Middle frontal gyrus (tissue), 1 donor: ENCODE data around the gene LDLR.
A peak's percentile ranks its signal among the peaks of the same experiment; 100 is the strongest.
"Not testable (repeated sequence)": the region's sequence is repeated elsewhere in the genome, so short reads cannot be mapped to it uniquely, and the experiment has no call there.

Source experiments
- DNase-seq: peaks from one replicate; pipeline ENCODE4 v3.0.0-alpha.2; 2015; ENCODE audit warnings: low spot score; ENCODE audit errors: extremely low spot score

LDLR gene

DNA sequence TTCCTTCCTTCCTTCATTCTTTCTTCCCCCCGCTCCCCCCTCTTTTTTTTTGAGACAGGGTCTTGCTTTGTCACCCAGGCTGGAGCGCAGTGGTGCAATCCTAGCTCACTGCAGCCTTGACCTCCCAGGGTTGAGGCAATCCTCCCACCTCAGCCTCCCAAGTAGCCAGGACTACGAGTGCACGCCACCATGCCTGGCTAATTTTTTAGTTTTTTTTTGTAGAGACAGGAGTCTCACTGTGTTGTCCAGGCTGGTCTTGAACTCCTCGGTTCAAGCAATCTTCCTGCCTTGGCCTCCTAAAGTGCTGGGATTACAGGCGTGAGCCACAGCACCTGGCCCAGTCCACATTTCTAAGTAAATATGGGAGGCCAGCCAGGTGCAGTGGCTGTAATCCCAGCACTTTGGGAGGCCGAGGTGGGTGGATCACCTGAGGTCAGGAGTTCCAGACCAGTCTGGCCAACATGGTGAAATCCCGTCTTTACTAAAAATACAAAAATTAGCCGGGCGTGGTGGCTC is 50.8 kb downstream of the LDLR start:
- not testable (repeated sequence) for DNase-seq

DNA sequence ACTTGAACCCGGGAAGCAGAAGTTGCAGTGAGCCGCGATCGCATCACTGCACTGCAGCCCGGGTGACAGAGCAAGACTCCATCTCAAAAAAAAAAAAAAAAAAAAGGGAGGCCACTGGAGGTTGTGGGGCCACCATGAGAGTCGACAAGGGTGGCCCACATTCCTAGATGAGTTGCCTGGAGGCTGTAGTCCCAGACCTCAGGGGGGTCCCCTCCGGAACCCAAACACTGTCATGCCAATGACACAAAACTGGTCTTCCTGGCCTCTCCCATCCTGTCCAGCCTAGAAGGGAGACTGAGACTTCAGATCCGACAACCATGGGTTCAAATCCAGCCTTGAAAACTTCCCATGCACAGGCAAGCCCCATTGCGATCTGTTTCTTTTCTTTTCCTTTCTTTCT is 51.6 kb downstream of the LDLR start:
- DNase-seq = no peak

DNA sequence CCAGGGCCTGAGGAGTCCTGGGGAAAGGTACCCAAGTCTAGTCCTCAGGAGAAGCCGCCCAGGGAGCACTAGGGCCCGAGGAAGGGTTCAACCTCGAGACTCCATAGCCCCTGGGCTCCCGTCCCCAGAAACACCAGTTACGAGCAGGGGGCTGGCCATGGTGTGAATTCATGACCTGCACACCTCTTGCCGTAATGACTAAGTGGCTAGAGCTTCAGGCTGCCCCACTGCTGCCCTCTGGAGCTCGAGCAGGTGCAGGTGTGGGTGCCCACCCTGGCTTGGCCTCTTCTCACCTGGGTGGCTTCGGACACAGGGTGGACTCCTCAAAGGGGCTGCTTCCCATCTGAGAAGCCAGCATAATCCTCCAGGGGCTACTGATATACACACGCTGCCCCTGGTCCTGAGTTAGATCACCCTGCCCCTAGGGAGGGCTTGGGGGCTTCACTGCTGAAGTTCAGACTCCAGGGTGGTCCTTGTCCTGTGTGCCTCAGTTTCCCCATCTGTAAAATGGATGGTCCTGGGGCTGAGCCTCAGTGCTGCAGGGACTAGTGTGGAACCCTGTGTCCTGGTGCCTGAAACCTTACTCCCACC is 52.8 kb downstream of the LDLR start:
- no peak for DNase-seq

GRCh38 chr19:11142528-11143171 is 53.4 kb downstream of the LDLR start:
- DNase-seq = no peak

DNA sequence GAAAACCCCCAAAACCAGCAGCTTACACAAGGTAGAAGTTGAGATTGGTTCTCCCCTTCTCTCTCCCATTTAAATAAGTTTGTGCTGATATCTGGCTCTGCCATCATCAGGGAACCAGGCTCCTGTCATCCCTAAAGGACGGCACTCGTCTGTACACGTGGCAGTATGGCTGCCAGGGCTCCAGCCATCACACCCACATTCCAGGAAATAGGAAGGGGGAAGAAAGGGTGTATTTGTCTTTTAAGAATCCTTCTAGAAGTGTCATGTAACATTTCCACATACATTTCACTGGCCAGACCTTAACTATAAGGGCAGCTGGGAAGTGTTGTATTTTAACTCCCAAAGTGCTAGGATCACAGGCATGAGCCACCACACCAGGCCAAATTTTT is 56.3 kb downstream of the LDLR start:
- DNase-seq = no peak

GRCh38 chr19:11148001-11148400 is 58.7 kb downstream of the LDLR start:
- DNase-seq = no peak

DNA sequence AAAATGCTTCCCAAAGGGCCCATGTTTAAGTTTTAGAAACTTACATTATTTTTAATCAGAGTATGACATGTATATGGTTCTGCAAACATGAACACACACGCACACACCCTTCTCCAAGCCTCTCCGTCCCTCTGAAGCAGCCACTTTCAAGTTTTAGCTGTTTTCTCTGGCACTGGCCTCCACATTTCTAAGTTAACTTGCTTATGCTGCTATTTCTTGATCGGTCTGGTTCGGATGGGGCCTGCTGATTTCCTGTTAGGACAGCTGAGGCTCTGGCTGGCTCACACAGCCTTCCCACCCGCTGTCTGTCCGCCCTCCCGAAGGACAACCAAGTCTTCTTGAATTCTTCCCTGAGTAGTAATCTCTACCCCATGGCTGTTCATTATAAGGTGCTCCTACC is 61.9 kb downstream of the LDLR start:
- no peak for DNase-seq

- no peak for DNase-seq
Observed at GRCh38 chr19:11152318-11153062, 63.2 kb downstream of the LDLR start.

DNA sequence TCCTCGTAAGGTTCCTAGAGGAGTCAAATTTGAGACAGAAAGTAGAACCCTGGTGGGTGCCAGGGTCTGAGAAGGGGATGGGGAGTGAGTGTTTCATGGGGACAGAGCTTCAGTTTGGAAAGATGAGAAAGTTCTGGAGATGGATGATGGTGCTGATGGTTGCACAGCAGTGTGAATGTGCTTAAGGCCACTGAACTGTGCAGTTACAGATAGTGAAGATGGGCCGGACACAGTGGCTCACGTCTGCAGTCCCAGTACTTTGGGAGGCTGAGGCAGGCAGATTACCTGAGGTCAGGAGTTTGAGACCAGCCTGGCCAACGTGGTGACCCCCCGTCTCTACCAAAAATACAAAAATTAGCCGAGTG is 65.4 kb downstream of the LDLR start:
- no peak for DNase-seq

GRCh38 chr19:11155373-11156120 is 66.3 kb downstream of the LDLR start, which contains the start of gene SPC24:
SPC24 (minus strand) TSS chr19:11155782; CDS start chr19:11155776, 6 bp downstream.
- peak; percentile 96 for DNase-seq

DNA sequence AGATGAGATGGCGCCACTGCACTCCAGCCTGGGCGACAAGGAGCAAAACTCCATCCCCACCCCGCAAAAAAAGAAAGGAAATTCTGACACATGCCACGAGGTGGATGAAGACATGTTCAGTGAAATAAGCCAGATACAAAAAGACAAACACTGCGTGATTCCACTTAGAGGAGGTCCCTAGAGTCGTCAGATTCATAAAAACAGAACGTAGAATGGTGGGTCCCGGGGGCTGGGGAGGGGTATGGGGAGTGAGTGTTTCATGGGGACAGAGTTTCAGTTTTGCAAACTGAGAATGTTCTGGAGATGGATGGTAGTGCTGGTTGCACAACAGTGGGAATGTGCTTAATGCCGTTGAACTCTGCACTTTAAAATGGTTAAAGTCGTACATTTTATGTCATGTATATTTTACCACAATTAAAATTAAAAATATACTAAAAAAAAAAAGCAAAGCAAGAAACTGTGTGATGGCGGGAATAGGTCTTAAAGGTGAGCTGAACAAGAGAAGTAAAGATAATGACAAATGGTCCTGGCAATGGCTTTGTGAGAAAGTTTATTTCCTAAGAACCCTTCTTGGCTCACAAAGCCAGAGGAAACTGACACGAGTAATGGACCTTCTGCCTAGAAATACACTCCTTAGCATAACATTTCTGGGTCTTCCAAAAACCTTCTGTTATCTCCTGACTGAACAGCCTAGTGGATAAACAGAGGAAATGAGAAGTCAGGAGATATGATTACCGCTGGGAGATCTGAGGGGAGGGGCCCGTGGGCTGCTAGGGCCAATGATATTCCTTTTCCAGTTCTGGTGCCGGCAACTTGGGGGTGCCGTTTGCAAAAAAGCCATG is 70.6 kb downstream of the LDLR start:
- DNase-seq = no peak

DNA sequence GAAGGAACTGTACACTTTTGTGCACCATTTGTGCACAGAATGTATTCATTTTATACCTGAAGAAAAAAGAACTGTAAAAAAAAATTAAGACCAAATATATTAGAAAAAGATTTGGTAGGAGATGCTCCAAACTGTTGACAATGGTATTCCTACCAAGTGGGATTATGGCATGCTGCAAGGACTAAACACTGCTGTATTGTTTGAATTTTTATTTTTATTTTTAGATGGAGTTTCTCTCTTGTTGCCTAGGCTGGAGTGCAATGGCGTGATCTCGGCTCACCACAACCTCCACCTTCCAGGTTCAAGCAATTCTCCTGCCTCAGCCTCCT is 71.1 kb downstream of the LDLR start:
- not testable (repeated sequence) for DNase-seq

DNA sequence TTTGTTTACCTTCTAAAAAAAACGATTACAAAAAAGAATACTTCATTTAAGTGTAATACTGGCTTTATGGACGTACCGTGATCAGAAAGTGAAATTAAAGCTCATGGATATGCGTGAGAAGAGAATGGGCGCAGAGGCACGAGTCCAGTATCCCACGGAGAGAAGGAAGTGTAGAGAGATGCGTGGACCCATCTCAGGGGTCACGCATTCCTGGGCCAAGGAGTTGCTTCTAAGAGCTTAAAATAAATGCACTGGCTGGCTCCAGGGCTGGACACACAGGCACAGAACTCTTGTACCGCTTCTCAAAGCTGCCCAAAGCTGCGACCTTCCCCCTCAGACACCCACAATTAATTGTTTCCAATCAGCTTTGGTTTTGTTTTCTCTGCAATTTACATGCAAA is 75.0 kb downstream of the LDLR start:
- DNase-seq = no peak

GRCh38 chr19:11164879-11165406 is 75.7 kb downstream of the LDLR start:
- DNase-seq = peak; percentile 31

DNA sequence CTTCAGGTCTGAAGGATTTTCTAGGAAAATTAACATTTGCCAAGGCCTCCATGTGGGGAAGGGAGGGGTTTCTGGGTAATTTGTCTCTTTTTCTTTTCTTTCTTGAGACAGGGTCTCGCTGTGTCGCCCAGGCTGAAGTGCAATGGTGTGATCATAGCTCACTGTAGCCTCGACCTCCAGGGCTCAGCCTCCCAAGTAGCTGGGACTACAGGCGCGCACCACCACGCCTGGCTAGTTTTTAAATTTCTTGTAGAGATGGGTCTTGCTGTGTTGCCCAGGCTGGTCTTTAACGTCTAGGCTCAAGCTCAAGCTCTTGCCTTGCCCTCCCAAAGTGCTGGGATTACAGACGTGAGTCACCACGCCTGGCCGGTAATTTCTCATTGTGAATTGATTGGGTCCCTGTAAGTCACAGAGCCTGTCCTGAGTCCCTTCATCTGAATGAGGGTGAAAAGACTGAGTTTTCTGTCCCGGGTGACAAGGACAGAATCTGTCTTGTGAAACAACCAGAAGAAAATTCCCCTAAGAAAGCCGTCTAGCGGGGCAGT is 76.3 kb downstream of the LDLR start:
- no peak for DNase-seq

DNA sequence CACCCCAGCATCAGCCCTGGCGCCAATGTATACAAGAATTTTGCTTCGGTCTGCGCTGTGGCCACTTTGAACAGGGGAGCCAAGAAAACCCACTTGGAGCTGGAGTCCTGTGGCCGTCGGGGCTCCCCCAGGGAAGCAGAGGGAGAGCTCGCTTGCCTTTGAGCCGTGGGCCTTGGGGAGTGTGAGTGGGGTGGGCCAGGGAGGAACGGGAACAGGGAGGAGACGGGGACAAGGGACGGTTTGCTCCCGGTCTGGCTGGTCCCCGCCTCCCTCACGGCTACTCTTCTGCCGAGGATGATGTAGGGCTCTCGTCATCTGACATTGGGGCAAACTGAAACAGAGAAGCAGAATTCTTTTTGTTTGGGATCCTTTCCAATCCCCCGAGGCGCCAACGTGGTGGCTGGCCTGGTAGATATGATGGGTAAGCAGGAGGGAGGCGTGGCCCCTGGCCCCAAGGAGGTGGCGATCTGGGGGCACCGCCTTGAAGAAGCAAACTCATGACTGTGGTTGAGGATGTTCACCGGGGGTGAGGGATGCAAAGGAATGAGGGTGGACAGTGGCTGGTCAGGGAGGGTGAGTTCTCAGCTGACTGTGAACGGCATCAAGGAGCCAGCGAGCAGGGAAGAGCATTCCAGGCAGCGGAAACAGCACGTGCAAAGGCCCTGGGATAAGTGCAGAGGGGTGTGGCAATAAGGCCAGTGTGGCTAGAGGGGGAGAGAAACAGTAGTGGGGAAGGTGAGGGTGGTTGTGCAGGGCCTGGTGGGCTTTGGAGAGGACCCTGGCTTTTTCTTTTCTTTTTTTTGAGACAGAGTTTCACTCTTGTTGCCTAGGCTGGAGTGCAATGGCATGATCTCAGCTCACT is 77.2 kb downstream of the LDLR start:
- no peak for DNase-seq

DNA sequence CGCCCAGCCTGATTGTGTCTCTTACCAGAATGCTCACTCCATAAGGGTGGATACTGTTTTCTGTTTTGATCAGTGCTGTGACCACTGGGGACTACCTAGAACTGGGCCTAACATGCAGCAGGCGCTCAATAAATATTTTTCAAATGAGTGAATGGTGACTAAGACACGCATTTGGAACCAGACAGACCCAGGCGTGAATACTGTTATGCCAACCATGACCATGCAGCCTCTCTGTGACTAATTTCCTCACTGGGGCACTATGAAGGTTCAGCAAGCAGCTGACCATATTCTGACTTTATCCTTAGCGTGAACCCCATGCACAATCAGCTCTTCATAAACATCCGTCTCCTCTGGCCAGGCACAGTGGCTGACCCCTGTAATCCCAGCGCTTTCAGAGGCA is 79.3 kb downstream of the LDLR start:
- DNase-seq = no peak

DNA sequence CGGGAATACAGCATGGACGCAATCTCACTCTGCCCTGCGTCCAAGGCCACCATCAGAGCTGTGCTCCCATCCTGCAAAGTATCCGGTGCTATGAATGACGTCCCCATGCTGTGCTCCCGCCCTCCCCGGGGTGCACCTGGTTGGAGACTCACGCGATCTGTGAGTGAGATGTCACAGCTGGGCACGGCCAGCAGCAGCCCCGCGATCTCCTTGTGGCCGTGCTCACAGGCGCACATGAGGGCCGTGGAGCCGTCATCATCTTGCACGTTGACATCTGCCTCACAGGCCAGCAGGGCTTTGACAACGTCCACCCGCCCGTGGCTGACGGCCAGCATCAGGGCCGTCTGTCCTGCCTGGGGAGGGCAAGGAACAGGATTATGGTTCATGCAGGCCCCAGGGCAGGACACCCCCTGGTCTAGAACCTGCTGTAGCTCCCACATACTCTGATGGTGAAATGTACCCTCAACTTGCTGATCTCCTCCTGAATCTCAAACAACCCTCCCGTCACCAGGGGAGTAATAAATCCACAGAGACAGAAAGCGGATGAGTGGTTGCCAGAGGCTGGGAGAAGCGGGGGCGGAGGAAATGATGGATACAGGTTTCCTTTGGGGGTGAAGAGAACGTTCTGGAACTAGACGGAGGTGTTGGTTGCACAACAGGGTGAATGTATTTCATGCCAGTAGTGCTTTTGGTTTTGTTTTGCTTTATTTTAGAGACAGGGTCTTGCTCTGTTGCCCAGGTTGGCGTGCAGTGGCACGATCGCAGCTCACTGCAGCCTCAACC is 80.8 kb downstream of the LDLR start:
- no peak for DNase-seq

DNA sequence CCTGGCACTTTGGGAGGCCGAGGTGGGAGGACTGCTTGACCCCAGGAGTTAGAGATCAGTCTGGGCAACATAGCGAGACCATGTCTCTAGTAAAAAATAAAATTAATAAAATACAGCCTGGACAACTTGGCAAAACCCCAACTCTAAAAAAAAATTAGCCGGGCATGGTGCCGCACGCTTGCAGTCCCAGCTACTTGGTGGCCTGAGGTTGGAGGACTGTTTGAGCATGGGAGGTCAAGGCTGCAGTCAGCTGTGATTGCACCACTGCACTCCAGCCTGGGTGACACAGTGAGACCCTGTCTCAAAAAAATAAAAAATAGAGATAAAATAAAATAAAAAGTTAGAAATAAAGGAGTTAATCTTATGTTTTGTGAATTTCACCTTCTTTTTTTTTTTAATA is 81.9 kb downstream of the LDLR start:
- DNase-seq = no peak
